ENCODE data around the gene ATP6V1G2.
"Not testable (repeated sequence)": the region's sequence is repeated elsewhere in the genome, so short reads cannot be mapped to it uniquely, and the experiment has no call there.

Gene ATP6V1G2

DNA sequence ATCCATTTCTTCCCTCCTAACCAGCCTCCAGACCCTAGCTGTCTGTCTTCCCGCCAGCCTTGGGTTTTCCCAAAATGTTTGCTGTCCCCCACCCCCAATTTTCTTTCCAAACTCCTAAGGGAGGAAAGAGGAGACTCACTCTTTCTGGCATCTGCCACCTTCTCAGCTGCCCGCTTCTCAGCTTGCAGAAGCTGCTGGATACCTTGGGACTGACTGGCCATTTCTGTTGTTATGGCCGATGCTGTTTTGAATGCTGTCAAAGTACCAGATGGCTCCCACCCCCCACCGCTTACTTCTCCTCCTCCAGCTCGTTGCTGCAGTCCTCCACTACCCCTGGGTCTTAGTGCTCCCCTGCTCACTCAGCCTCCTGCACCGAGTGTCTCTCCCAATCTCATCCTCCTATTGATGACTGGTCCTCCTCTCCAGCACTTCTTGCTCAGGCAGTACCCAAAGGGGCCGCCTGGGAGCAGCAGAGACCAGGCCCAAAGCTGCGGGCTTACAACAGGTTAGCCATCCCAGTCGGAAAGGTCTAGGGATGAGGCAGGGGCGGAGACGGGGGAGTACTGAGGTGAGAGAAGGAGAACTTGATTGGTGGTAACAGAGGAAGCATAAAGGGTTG is at the start of gene ATP6V1G2:
Gene ATP6V1G2 (minus strand): TSS at position 270 of the 619 bp plus-strand sequence. CDS start 49 bp downstream, at position 221.
- DNase-seq = peak; percentile 85

- DNase-seq = no peak
These were observed 46.0 kb upstream of the ATP6V1G2 start for GRCh38 chr6:31592396-31592771.

GRCh38 chr6:31590691-31591090 is 44.3 kb upstream of the ATP6V1G2 start:
- not testable (repeated sequence) for DNase-seq

DNA sequence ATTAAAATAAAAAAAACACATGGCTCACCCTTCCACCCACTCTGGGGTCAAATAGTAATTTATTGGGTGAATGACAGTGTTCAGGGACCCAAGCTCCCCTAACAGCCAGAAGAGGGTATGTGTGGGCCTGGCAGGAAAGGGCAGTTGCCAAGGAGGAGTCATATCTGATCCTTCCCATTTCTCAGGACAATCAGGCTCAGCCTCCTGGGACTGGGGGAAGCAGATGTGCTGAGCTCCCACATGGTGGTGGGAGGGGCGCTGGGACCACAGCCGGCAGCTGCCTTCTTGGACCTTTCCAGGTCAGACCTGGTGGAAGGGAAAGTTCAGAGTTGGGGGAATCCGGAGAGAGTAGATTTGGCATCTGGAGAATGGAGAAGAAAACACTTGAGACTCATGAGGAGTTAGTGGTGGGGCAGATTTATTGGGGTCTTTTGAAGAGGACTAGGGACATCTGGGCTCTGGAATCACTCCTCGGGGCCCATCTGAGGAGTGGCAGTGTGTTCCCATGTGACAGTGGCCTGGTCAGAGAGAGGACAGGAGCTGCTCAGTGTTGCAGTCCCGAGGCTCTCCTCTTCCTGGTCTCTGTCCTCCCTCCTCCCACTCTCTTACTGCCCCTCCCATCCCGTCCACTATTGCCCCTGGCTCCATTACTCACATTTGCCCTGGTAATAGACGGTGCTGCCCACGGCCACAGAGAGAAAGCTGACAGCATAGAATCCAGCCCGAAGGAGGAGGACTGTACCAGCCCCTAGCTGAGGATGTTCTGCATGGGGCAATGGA is 42.7 kb upstream of the ATP6V1G2 start:
- DNase-seq = no peak

GRCh38 chr6:31587791-31588777 is 41.7 kb upstream of the ATP6V1G2 start:
- DNase-seq = no peak

DNA sequence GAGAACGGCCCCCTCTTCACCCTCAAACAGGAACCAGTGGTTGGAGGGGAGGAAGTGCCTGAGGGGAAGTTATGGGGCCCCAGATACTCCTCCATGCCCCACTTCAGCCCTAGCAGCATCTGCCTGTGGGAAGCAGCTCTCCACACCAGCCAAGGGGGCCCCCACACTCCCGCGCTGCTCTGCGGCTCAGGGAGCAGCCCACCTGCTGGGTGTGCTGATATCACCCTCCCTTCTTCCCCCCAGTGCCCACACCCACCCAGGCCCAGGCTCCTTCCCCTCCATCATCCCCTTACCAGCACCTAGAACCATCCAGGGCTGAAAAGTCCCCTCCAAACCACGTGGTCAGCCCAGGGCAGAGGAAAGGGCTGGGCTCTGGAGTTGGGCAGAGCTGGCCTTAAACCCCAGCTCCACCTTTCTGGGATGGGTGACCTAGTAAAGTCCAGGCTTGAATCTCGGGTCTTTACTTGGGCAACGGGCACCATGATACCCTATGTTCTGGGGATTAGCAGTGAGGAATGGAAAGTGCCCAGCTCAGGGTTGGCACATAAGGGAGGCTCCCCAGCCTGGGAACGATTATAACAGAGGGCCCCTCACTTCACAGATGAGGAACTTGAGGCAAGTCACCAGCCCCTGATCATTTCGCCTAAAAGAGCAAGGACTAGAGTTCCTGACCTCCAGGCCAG is 40.3 kb upstream of the ATP6V1G2 start:
- DNase-seq = peak; percentile 99

- DNase-seq = peak; percentile 76
These were observed 39.6 kb upstream of the ATP6V1G2 start, which contains the start of gene LST1 for GRCh38 chr6:31586008-31586407. TSS of gene LST1 (plus strand) at chr6:31586277. CDS start at chr6:31587300, 1,023 bp downstream.

DNA sequence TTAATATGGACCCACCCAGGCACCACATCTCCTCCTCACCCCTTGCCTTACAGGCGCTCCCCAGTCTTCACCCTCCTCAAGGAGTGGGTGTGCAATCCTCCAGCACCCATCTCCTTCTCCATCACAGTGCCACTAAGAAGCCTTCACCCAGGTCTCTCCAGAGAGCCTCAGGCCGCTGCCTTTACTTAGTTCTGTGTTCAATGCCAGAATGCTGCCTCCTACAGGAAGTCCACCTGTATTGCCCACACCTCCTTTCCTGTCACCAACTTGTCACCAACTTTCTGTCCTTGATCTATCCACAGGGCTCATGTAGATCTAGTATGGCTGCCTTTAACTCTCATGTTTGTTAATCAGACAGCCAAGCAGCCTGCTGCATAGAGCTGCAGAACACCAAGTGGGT is 39.1 kb upstream of the ATP6V1G2 start:
- peak; percentile 50 for DNase-seq

DNA sequence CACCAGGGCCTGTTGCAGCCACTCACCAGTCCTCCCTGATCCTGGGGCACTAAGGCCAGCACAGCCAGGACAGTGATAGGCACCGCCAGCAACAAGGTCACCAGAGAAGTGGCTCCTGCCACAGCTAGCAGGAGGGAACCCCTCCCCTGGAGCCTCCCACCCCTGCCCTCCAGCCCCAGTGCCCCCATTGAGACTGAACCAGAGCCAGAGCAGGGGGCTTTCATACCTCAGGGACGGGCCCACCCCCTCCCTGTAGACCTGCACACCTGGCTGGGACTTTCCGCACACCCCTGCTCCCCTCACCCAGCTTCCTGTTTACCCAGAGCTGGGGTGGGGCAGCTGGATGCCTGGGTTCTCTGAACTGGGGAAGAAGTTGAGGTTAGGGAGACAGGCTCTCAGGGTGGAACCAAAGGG is 35.8 kb upstream of the ATP6V1G2 start, which contains the start of gene LTB:
Gene LTB (minus strand): TSS at position 195 of the 414 bp plus-strand sequence. CDS start 7 bp downstream, at position 188.
- DNase-seq = no peak

DNA sequence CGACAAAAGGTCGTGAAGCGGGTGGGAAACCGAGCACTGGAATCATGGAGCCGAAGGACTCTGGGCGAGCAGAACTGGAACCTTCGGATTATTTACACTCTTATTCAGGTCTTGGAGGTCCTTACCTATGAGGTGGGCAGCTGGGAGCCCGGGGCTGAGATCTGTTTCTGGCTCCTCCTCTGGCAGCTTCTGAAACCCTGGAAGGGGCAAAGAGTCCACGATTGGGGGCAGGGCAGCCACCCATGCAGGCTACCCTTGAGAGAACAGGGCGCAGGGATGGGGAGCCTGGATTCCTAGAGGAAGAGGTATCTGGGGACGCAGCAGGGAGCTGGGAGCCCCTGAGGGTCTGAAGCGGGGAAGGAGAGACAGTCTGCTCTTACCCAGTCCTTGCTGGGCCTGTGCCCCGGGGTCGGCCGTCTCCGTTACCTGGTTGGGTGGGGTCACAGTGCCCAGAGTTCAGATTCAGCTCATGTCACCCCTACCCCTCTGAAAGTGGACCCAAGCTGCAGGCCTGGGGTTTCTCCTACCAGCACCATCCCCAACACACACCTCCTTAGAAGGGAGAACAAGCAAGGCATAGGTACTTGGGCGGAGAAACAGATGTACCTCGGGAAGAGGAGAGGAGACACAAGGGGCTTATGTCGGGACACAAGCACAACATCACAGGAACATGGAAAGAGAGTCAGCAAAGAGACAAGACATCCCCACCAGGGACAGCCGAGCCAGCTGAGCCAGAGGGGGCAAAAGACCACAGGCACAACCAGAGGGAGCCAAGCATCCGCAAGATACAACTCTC is 35.2 kb upstream of the ATP6V1G2 start:
- DNase-seq = no peak

- DNase-seq = peak; percentile 86
These were observed 34.5 kb upstream of the ATP6V1G2 start for GRCh38 chr6:31580807-31581433.

DNA sequence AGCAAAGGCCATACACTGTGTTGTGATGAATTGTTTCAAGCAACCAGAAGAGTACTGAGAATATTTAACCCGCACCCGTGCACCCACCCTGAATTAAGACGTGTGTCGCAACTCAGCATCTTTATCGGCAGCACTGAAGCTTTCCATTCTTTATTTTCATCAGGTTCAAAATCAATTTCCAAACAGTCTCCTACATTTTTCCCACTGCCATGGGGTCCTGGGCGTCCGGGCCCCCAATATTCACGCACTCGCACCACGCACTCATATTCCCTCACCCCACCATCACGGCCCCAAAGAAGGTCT is 34.0 kb upstream of the ATP6V1G2 start:
- no peak for DNase-seq

GRCh38 chr6:31579546-31580437 is 33.4 kb upstream of the ATP6V1G2 start:
- DNase-seq = no peak

- no peak for DNase-seq
These were observed 32.7 kb upstream of the ATP6V1G2 start for GRCh38 chr6:31579119-31579505.

GRCh38 chr6:31578184-31579118 is 32.0 kb upstream of the ATP6V1G2 start:
- DNase-seq = no peak

DNA sequence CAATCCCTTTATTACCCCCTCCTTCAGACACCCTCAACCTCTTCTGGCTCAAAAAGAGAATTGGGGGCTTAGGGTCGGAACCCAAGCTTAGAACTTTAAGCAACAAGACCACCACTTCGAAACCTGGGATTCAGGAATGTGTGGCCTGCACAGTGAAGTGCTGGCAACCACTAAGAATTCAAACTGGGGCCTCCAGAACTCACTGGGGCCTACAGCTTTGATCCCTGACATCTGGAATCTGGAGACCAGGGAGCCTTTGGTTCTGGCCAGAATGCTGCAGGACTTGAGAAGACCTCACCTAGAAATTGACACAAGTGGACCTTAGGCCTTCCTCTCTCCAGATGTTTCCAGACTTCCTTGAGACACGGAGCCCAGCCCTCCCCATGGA is 31.2 kb upstream of the ATP6V1G2 start:
- DNase-seq = no peak

- no peak for DNase-seq
These were observed 30.6 kb upstream of the ATP6V1G2 start for GRCh38 chr6:31576897-31577578.

DNA sequence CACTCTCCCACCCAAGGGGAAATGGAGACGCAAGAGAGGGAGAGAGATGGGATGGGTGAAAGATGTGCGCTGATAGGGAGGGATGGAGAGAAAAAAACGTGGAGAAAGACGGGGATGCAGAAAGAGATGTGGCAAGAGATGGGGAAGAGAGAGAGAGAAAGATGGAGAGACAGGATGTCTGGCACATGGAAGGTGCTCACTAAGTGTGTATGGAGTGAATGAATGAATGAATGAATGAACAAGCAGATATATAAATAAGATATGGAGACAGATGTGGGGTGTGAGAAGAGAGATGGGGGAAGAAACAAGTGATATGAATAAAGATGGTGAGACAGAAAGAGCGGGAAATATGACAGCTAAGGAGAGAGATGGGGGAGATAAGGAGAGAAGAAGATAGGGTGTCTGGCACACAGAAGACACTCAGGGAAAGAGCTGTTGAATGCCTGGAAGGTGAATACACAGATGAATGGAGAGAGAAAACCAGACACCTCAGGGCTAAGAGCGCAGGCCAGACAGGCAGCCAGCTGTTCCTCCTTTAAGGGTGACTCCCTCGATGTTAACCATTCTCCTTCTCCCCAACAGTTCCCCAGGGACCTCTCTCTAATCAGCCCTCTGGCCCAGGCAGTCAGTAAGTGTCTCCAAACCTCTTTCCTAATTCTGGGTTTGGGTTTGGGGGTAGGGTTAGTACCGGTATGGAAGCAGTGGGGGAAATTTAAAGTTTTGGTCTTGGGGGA is 29.7 kb upstream of the ATP6V1G2 start:
- DNase-seq = no peak
